ENCODE data around the gene C6orf89. TPM values are rescaled to one million over a fixed set of nuclear protein-coding genes. Genes with fewer than 3 reads are reported as not detected.
A peak's percentile ranks its signal among the peaks of the same experiment; 100 is the strongest.

C6orf89 gene
- total and polyA plus RNA-seq, 2 of the 13 experiments (the other 11 are each of a cell fraction or from before 2014, with no cell fraction given), result 22.1 to 32.2 TPM

DNA sequence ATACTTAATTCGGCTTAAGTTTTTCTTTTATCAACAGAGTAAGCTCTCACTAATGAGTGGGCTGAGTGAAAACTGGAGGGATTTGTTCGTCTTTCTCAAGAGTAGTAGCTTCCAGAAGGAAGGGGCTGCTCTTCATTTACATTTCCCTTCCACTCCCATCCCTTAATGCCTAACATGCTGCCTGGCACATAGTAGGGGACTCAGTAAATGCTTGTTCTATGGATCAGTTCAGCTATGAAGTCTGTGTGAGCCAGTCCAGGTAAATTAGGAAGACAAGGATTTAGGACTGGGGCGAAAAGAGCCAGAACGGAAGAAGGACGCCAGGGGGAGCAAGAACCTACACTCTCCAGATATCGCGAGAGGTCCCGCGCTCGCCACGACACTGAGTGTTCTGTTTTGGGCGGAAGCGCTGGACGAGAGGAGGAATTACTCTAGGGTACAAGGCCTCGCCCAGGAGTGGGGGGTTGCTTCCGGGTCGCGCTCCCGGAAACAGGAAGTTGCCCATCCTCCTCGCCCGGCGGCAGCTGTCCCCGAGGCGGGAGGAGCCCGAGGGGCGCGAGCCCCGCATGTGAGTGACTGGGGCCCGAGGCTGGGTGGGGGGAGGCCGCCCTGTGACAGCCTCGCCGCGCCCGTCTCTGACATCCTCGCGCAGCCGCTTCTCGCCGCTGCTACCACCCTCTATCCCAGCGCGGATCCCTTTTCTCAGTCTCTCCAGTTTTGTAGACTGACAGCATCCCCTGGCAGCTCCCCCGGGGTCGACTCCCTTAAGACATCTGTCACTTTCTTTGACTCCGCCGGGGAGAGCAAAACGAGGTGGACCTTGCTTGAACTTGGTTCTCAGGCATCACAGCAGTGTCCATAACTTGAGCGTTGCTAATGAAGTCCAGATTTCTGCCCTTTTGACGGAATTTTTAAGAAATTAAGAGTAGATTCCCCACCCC lies at the start of gene C6orf89 (continued):
- TF ChIP-seq PCBP2 (optimal IDR thresholded peaks at IDR 0.05; ENCODE audit: low read depth, low read length, poor library complexity, severe bottlenecking), result no peak
- TF ChIP-seq JUN (CRISPR knock-in tag; IDR thresholded peaks at IDR 0.05), result peak; percentile 69; the same call in 1 of the 2 replicates
- 0 out of 2 replicates have a peak, but pooled peaks have one; percentile 61 for TF ChIP-seq RARG (CRISPR knock-in tag; IDR thresholded peaks at IDR 0.05; ENCODE audit: low read depth)
- TF ChIP-seq SCMH1 (CRISPR knock-in tag; IDR thresholded peaks at IDR 0.05; ENCODE audit: borderline replicate concordance), result no peak
- peak; percentile 99 for TF ChIP-seq ASH2L (IDR thresholded peaks at IDR 0.05; ENCODE audit: insufficient read length, low read depth, low read length)
- TF ChIP-seq RNF2 (conservative IDR thresholded peaks at IDR 0.05; ENCODE audit: low read depth), result peak; percentile 88
- no peak for TF ChIP-seq SOX13 (IDR thresholded peaks at IDR 0.05)
- peak in 1 of 2 experiments; percentile 63; a peak in 2 of 4 replicates for TF ChIP-seq SOX13 (CRISPR knock-in tag; conservative IDR thresholded peaks at IDR 0.05 in 1 of 2, IDR thresholded peaks at IDR 0.05 in 1 of 2)
- peak; percentile 99 for TF ChIP-seq ARID4A (CRISPR knock-in tag; IDR thresholded peaks at IDR 0.05; ENCODE audit: borderline replicate concordance)
- peak; percentile 75; the same call in 1 of the 2 replicates for TF ChIP-seq SMYD3 (CRISPR knock-in tag; IDR thresholded peaks at IDR 0.05)
- TF ChIP-seq ZNF709 (CRISPR knock-in tag; IDR thresholded peaks at IDR 0.05), result peak; percentile 66; the same call in 1 of the 2 replicates
- TF ChIP-seq DZIP1 (CRISPR knock-in tag; IDR thresholded peaks at IDR 0.05), result no peak
- TF ChIP-seq, protein P1, sequence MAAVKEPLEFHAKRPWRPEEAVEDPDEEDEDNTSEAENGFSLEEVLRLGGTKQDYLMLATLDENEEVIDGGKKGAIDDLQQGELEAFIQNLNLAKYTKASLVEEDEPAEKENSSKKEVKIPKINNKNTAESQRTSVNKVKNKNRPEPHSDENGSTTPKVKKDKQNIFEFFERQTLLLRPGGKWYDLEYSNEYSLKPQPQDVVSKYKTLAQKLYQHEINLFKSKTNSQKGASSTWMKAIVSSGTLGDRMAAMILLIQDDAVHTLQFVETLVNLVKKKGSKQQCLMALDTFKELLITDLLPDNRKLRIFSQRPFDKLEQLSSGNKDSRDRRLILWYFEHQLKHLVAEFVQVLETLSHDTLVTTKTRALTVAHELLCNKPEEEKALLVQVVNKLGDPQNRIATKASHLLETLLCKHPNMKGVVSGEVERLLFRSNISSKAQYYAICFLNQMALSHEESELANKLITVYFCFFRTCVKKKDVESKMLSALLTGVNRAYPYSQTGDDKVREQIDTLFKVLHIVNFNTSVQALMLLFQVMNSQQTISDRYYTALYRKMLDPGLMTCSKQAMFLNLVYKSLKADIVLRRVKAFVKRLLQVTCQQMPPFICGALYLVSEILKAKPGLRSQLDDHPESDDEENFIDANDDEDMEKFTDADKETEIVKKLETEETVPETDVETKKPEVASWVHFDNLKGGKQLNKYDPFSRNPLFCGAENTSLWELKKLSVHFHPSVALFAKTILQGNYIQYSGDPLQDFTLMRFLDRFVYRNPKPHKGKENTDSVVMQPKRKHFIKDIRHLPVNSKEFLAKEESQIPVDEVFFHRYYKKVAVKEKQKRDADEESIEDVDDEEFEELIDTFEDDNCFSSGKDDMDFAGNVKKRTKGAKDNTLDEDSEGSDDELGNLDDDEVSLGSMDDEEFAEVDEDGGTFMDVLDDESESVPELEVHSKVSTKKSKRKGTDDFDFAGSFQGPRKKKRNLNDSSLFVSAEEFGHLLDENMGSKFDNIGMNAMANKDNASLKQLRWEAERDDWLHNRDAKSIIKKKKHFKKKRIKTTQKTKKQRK (IDR thresholded peaks at IDR 0.05; ENCODE audit: low read length), result no peak
- 0 out of 2 replicates have a peak, but pooled peaks have one; percentile 84 for TF ChIP-seq MZF1 (CRISPR knock-in tag; IDR thresholded peaks at IDR 0.05; ENCODE audit: borderline replicate concordance)
- no peak for TF ChIP-seq PLRG1 (conservative IDR thresholded peaks at IDR 0.05)
- TF ChIP-seq EZH2 (conservative IDR thresholded peaks at IDR 0.05; ENCODE audit: low read depth, low read length), result no peak
- peak; percentile 73 for TF ChIP-seq SRSF1 (optimal IDR thresholded peaks at IDR 0.05; ENCODE audit: low read depth, low read length)

Data from HepG2 (cell line).